H1 (cell line): ENCODE measurements around the gene ITPRIPL2. TPM values are rescaled to one million over a fixed set of nuclear protein-coding genes. Genes with fewer than 3 reads are reported as not detected.
A peak's percentile ranks its signal among the peaks of the same experiment; 100 is the strongest.

ENCODE experiments used
- CTCF ChIA-PET: fragments of 300-600 bp; sonication (Branson Sonifier 250); formaldehyde crosslinking; loops from one replicate; lab custom pipeline; 2021; ENCODE audit not compliant: partially characterized antibody; lab: Charles Lee
- POLR2A ChIA-PET: fragments of 300-600 bp; sonication (Branson Sonifier 250); formaldehyde crosslinking; loops from one replicate; lab custom pipeline; 2021; ENCODE audit warnings: inconsistent platforms; ENCODE audit not compliant: partially characterized antibody; lab: Charles Lee
- DNase-seq, 2 experiments: peaks; one replicate each; pipeline versions ENCODE4 v3.0.0 to v3.0.0-alpha.2; 2010 to 2022; ENCODE audit warnings: low spot score in 2 of 2, low read depth in 1 of 2, mixed read lengths in 1 of 2
- FAIRE-seq: peaks from 2 replicates; lab custom pipeline; 2011; peaks lifted over from hg19 to GRCh38; lab: Jason Lieb, UNC
- H2AFZ ChIP-seq: 2 replicates; pipeline ENCODE4 v1.8.1; 2012; ENCODE audit warnings: low read length, inconsistent platforms
- H2AK5ac ChIP-seq: 2 replicates; pipeline ENCODE4 v1.6.1; 2013; ENCODE audit warnings: low read depth, low read length
- H2BK120ac ChIP-seq: replicated peaks from 2 replicates; pipeline ENCODE3; 2013; ENCODE audit warnings: low read depth, low read length, inconsistent platforms
- H2BK12ac ChIP-seq: 2 replicates; pipeline ENCODE4 v1.6.1; 2013; ENCODE audit warnings: low read depth, low read length
- H2BK15ac ChIP-seq: 2 replicates; pipeline ENCODE4 v1.6.1; 2013; ENCODE audit warnings: low read length
- H2BK20ac ChIP-seq: 2 replicates; pipeline ENCODE4 v1.6.1; 2013; ENCODE audit warnings: low read length
- H2BK5ac ChIP-seq: 2 replicates; pipeline ENCODE4 v1.6.1; 2013; ENCODE audit warnings: low read depth, low read length
- H3K14ac ChIP-seq: 2 replicates; pipeline ENCODE4 v1.6.1; 2013; ENCODE audit warnings: inconsistent platforms; ENCODE audit not compliant: insufficient read length
- H3K18ac ChIP-seq: 2 replicates; pipeline ENCODE4 v1.6.1; 2013; ENCODE audit warnings: low read length; ENCODE audit errors: extremely low read depth
- H3K23ac ChIP-seq: 2 replicates; pipeline ENCODE4 v1.6.1; 2013; ENCODE audit warnings: inconsistent platforms; ENCODE audit not compliant: insufficient read length
- H3K23me2 ChIP-seq: 2 replicates; pipeline ENCODE4 v1.6.1; 2013; ENCODE audit warnings: low read depth, low read length
- H3K27ac ChIP-seq: 2 replicates; pipeline ENCODE4 v1.6.1; 2011; ENCODE audit warnings: low read depth, low read length, inconsistent platforms
- H3K27me3 ChIP-seq, 4 experiments: replicated peaks in 1 of 4; 1 replicate in 1 of 4; 2 replicates in 3 of 4; pipeline versions ENCODE4 v1.6.1 to v1.8.1; 2011 to 2013; ENCODE audit warnings: low read length in 3 of 4, mild to moderate bottlenecking in 3 of 4, inconsistent platforms in 2 of 4, mixed read lengths in 2 of 4, moderate library complexity in 1 of 4; ENCODE audit not compliant: control insufficient read depth in 3 of 4, insufficient read depth in 3 of 4; ENCODE audit errors: extremely low read depth in 1 of 4
- H3K36me3 ChIP-seq, 4 experiments: 2 replicates each; pipeline versions ENCODE4 v1.6.1 to v1.8.1; 2011 to 2013; ENCODE audit warnings: mild to moderate bottlenecking in 4 of 4, low read length in 3 of 4, moderate library complexity in 2 of 4, control low read depth in 1 of 4, inconsistent platforms in 1 of 4; ENCODE audit not compliant: insufficient read depth in 4 of 4, control insufficient read depth in 2 of 4
- H3K4ac ChIP-seq: replicated peaks from 2 replicates; pipeline ENCODE3; 2013; ENCODE audit warnings: low read length, low read depth, mixed read lengths, inconsistent platforms; ENCODE audit not compliant: insufficient read length
- H3K4me1 ChIP-seq, 4 experiments: replicated peaks in 1 of 4; 1 replicate in 1 of 4; 2 replicates in 3 of 4; pipeline versions ENCODE4 v1.6.1 to v1.8.1; 2011 to 2013; ENCODE audit warnings: low read length in 3 of 4, inconsistent platforms in 2 of 4, mixed read lengths in 1 of 4; ENCODE audit not compliant: insufficient read depth in 4 of 4, control insufficient read depth in 3 of 4
- H3K4me2 ChIP-seq, 2 experiments: 2 replicates each; pipeline versions ENCODE4 v1.6.1 to v1.8.1; 2011 to 2013; ENCODE audit warnings: low read depth in 2 of 2, low read length in 2 of 2, control low read depth in 1 of 2, inconsistent platforms in 1 of 2, mild to moderate bottlenecking in 1 of 2; ENCODE audit not compliant: insufficient read depth in 1 of 2
- H3K4me3 ChIP-seq, 4 experiments: fragments of 200-600, 300-600 bp in 1 of 4; sonication (generic), shearing (Covaris generic), sonication (Bioruptor Twin) in 1 of 4; 2 replicates each; pipeline versions ENCODE4 v1.5.1 to v1.8.1; 2011 to 2016; ENCODE audit warnings: low read length in 4 of 4, low read depth in 3 of 4, control low read depth in 2 of 4, inconsistent platforms in 2 of 4, mild to moderate bottlenecking in 2 of 4, mixed read lengths in 1 of 4, moderate library complexity in 1 of 4; ENCODE audit not compliant: insufficient read depth in 2 of 4; ENCODE audit errors: extremely low read depth in 1 of 4
- H3K56ac ChIP-seq: replicated peaks from 2 replicates; pipeline ENCODE3; 2013; ENCODE audit warnings: low read depth, mild to moderate bottlenecking, mixed read lengths, low read length, inconsistent platforms; ENCODE audit not compliant: insufficient read length
- H3K79me1 ChIP-seq: 2 replicates; pipeline ENCODE4 v1.6.1; 2013; ENCODE audit warnings: low read depth, low read length, control low read depth
- H3K79me2 ChIP-seq, 2 experiments: 2 replicates each; pipeline versions ENCODE4 v1.6.1 to v1.8.1; 2012 to 2013; ENCODE audit warnings: low read length in 2 of 2, mild to moderate bottlenecking in 2 of 2, inconsistent platforms in 1 of 2; ENCODE audit not compliant: insufficient read depth in 2 of 2, control insufficient read depth in 1 of 2
- H3K9ac ChIP-seq, 4 experiments: replicated peaks in 1 of 4; 1 replicate in 1 of 4; 2 replicates in 3 of 4; pipeline versions ENCODE4 v1.6.1 to v1.8.1; 2011 to 2013; ENCODE audit warnings: low read depth in 3 of 4, low read length in 3 of 4, control low read depth in 2 of 4, mild to moderate bottlenecking in 2 of 4, moderate library complexity in 2 of 4, inconsistent platforms in 1 of 4; ENCODE audit errors: extremely low read depth in 1 of 4
- H3K9me3 ChIP-seq, 2 experiments: 2 replicates each; pipeline versions ENCODE4 v1.6.1 to v1.8.1; 2012 to 2013; ENCODE audit warnings: mild to moderate bottlenecking in 2 of 2, moderate library complexity in 2 of 2, control low read depth in 1 of 2, inconsistent platforms in 1 of 2, low read depth in 1 of 2, low read length in 1 of 2, mixed read lengths in 1 of 2; ENCODE audit not compliant: insufficient read depth in 2 of 2
- H4K20me1 ChIP-seq, 2 experiments: replicated peaks in 1 of 2; 2 replicates each; pipeline versions ENCODE3 to v1.8.1; 2011 to 2013; ENCODE audit warnings: inconsistent platforms in 2 of 2, low read length in 2 of 2, mild to moderate bottlenecking in 1 of 2; ENCODE audit not compliant: insufficient read depth in 2 of 2, control insufficient read depth in 1 of 2
- H4K5ac ChIP-seq: 2 replicates; pipeline ENCODE4 v1.6.1; 2013; ENCODE audit warnings: low read length, low read depth, mixed read lengths, inconsistent platforms; ENCODE audit not compliant: insufficient read length
- H4K8ac ChIP-seq: 2 replicates; pipeline ENCODE4 v1.8.0; 2013; ENCODE audit warnings: mild to moderate bottlenecking, moderate library complexity, low read length, inconsistent platforms; ENCODE audit not compliant: insufficient read depth; ENCODE audit errors: extremely low read depth
- H4K91ac ChIP-seq: replicated peaks from 2 replicates; pipeline ENCODE3; 2013; ENCODE audit warnings: low read length, mixed read lengths, inconsistent platforms; ENCODE audit not compliant: insufficient read length
- BACH1 ChIP-seq: IDR thresholded peaks from 2 replicates; pipeline ENCODE4 v1.6.1; 2012; ENCODE audit warnings: low read length, improper control_type of control experiment
- BCL11A ChIP-seq, 2 experiments: IDR thresholded peaks; one replicate each; pipeline ENCODE4 v1.6.1; 2011; ENCODE audit warnings: low read depth in 2 of 2, low read length in 2 of 2, mild to moderate bottlenecking in 2 of 2
- EP300 ChIP-seq, 2 experiments: IDR thresholded peaks; 1 replicate in 1 of 2; 2 replicates in 1 of 2; pipeline ENCODE4 v1.6.1; 2011 to 2012; ENCODE audit warnings: low read depth in 2 of 2, low read length in 2 of 2, mild to moderate bottlenecking in 2 of 2, borderline replicate concordance in 1 of 2, inconsistent platforms in 1 of 2, moderate library complexity in 1 of 2
- JUN ChIP-seq: IDR thresholded peaks from 2 replicates; pipeline ENCODE4 v1.6.1; 2011; ENCODE audit warnings: low read depth, mild to moderate bottlenecking, improper control_type of control experiment, low read length
- POU5F1 ChIP-seq: IDR thresholded peaks from 2 replicates; pipeline ENCODE4 v1.6.1; 2011; ENCODE audit warnings: low read depth, mild to moderate bottlenecking, low read length, moderate library complexity
- RAD21 ChIP-seq, 2 experiments: IDR thresholded peaks in 1 of 2; conservative IDR thresholded peaks in 1 of 2; 2 replicates each; pipeline ENCODE4 v1.6.1; 2011; ENCODE audit warnings: low read depth in 2 of 2, low read length in 2 of 2, improper control_type of control experiment in 1 of 2, inconsistent platforms in 1 of 2, mild to moderate bottlenecking in 1 of 2, moderate library complexity in 1 of 2
- RXRA ChIP-seq: IDR thresholded peaks from 2 replicates; pipeline ENCODE4 v1.6.1; 2011; ENCODE audit warnings: low read depth, mild to moderate bottlenecking, low read length, moderate library complexity; ENCODE audit not compliant: insufficient read depth
- SIN3A ChIP-seq, 2 experiments: IDR thresholded peaks in 1 of 2; conservative IDR thresholded peaks in 1 of 2; 2 replicates each; pipeline ENCODE4 v1.6.1; 2011 to 2012; ENCODE audit warnings: low read length in 2 of 2, improper control_type of control experiment in 1 of 2, low read depth in 1 of 2, mild to moderate bottlenecking in 1 of 2
- TCF12 ChIP-seq: IDR thresholded peaks from 2 replicates; pipeline ENCODE4 v1.6.1; 2011; ENCODE audit warnings: low read depth, mild to moderate bottlenecking, low read length
- WGBS, 2 experiments: shearing (Covaris generic) in 1 of 2; methylation state at CpG; one replicate each; pipeline versions ENCODE4 v1.1.6 to v1.1.7; 2013 to 2015; ENCODE audit warnings: low lambda C conversion rate in 2 of 2, mixed read lengths in 2 of 2, inconsistent platforms in 1 of 2, low coverage in 1 of 2, missing lambda C conversion rate in 1 of 2; ENCODE audit not compliant: insufficient replicate concordance in 2 of 2, insufficient coverage in 1 of 2, insufficient read length in 1 of 2; ENCODE audit errors: extremely low coverage in 1 of 2, missing lambda C conversion rate in 1 of 2; 5-methylcytosine and 5-hydroxymethylcytosine counted together
- polyA plus RNA-seq, 7 experiments: library from polyadenylated mRNA; depleted of rRNA in 3 of 7; stranded (reverse) in 5 of 7; unstranded in 2 of 7; fragments of >200 nt in 5 of 7; fragments of 200-250 nt in 2 of 7; gene quantifications; 1 replicate in 5 of 7; 2 replicates in 1 of 7; 4 replicates in 1 of 7; pipeline versions ENCODE4 v1.2.1 to v1.2.3, GENCODE V29; 2011 to 2013; ENCODE audit warnings: missing spikeins in 2 of 7, mixed read lengths in 2 of 7
- total RNA-seq: library from RNA; stranded (reverse); fragmentation: NEBNext Ultra II Directional; extraction: Animal tissue kit (Norgen Biotek cat#: 25700); gene quantifications from 2 replicates; pipeline ENCODE4 v1.2.1, GENCODE V29; 2021
- TF ChIP-seq, protein P1 (sequence below): IDR thresholded peaks from 2 replicates; pipeline ENCODE4 v1.6.1; 2012; ENCODE audit warnings: inconsistent platforms

The ITPRIPL2 gene
- total and polyA plus RNA-seq, 2 of the 8 experiments (the other 6 are each of a cell fraction or from before 2014, with no cell fraction given): 1.1 to 3.4 TPM

GRCh38 chr16:19105891-19106624 is 7.7 kb upstream of the ITPRIPL2 start:
- no peaks in the 10 kb centered on the region for H3K27me3 ChIP-seq
- H2AK5ac ChIP-seq: no peak overlapping the region
- H3K9ac ChIP-seq: no peak overlapping the region; a peak in 1 of 7 replicates
- 64% methylated on average over 11 of the region's 11 CpGs; no CpG with 5 or more reads in 1 of the 2 experiments for WGBS, 2 experiments
- no peak overlapping the region for H2BK12ac ChIP-seq
- FAIRE-seq: no peak
- H2BK5ac ChIP-seq: no peak overlapping the region
- no peak overlapping the region for H2BK120ac ChIP-seq
- peak overlapping the region; percentile 48; the same call in 1 of the 2 replicates for H2BK20ac ChIP-seq
- no peaks in the 10 kb centered on the region for H3K79me2 ChIP-seq
- no peak overlapping the region for H3K23ac ChIP-seq
- no peak overlapping the region for H4K91ac ChIP-seq
- H3K9me3 ChIP-seq: no peaks in the 10 kb centered on the region
- ChIA-PET POLR2A (interaction anchor here (1.8 kb wide), 1 partner anchor 12 kb away, joined by 5 read pairs; no protein-coding TSS in a partner anchor), CTCF (interaction anchor here (0.6 to 5.2 kb wide), 6 partner anchors 9 to 282 kb away, joined by 3 to 27 read pairs (median 3); partner anchors contain the start of gene ITPRIPL2)
- no peak overlapping the region for H3K14ac ChIP-seq
- H3K4me3 ChIP-seq: no peak overlapping the region
- no peak overlapping the region for H2AFZ ChIP-seq
- no peak overlapping the region for H3K18ac ChIP-seq
- peak overlapping the region; percentile 11; the same call in 1 of the 2 replicates for H4K8ac ChIP-seq
- H4K5ac ChIP-seq: no peak overlapping the region
- no peak overlapping the region for H3K27ac ChIP-seq
- H2BK15ac ChIP-seq: no peak overlapping the region
- H3K23me2 ChIP-seq: no peaks in the 10 kb centered on the region
- H4K20me1 ChIP-seq: no peaks in the 10 kb centered on the region
- no peaks in the 10 kb centered on the region for H3K79me1 ChIP-seq
- H3K4me2 ChIP-seq: 0 out of 4 replicates have a peak overlapping the region, but pooled peaks of 1 of the 2 experiments have one; percentile 22
- no peak overlapping the region for H3K56ac ChIP-seq
- H3K4ac ChIP-seq: no peak overlapping the region
- H3K36me3 ChIP-seq: no peaks in the 10 kb centered on the region
- peaks cover 0 to 3% (median 0%) of the 10 kb centered on the region in 4 experiments; a peak in 1 of 7 replicates for H3K4me1 ChIP-seq
- DNase-seq: no peak
- no peak for TF ChIP-seq JUN
- TF ChIP-seq, protein P1, sequence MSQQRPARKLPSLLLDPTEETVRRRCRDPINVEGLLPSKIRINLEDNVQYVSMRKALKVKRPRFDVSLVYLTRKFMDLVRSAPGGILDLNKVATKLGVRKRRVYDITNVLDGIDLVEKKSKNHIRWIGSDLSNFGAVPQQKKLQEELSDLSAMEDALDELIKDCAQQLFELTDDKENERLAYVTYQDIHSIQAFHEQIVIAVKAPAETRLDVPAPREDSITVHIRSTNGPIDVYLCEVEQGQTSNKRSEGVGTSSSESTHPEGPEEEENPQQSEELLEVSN: no peak
- TF ChIP-seq BACH1: no peak
- no peak for TF ChIP-seq BCL11A (IDR thresholded peaks at IDR 0.05; ENCODE audit: low read depth in 2 of 2, low read length in 2 of 2)
- TF ChIP-seq SIN3A (conservative IDR thresholded peaks at IDR 0.05 in 1 of 2, IDR thresholded peaks at IDR 0.05 in 1 of 2; ENCODE audit: low read depth in 1 of 2, low read length in 2 of 2): no peak
- TF ChIP-seq RXRA: no peak
- TF ChIP-seq TCF12: no peak
- TF ChIP-seq EP300 (IDR thresholded peaks at IDR 0.05; ENCODE audit: borderline replicate concordance in 1 of 2, low read depth in 2 of 2, low read length in 2 of 2): no peak
- no peak for TF ChIP-seq RAD21 (IDR thresholded peaks at IDR 0.05 in 1 of 2, conservative IDR thresholded peaks at IDR 0.05 in 1 of 2; ENCODE audit: low read depth in 2 of 2, low read length in 2 of 2)
- TF ChIP-seq POU5F1: no peak
